GM18498 (cell line): ENCODE measurements around the gene TMEM182.

Experiments
- ATAC-seq: cut with Tn5 transposase; IDR thresholded peaks from one replicate; pipeline ENCODE4 v1.9.1; 2021; ENCODE audit warnings: mild to moderate bottlenecking, moderate library complexity; ENCODE audit not compliant: unreplicated experiment

Gene TMEM182

GRCh38 chr2:102761763-102762162, at the start of gene TMEM182:
Gene TMEM182 (plus strand): TSS chr2:102762031. CDS start chr2:102762218, 187 bp downstream.
- no peak for ATAC-seq

GRCh38 chr2:102717308-102718018, 44.4 kb upstream of the TMEM182 start:
- ATAC-seq = no peak

- ATAC-seq = no peak
These were observed 43.2 kb upstream of the TMEM182 start for GRCh38 chr2:102718387-102719316.

- no peak for ATAC-seq
These were observed 37.8 kb upstream of the TMEM182 start for GRCh38 chr2:102724016-102724490.

GRCh38 chr2:102724553-102724952, 37.3 kb upstream of the TMEM182 start:
- no peak for ATAC-seq

- ATAC-seq = no peak
These were observed 35.4 kb upstream of the TMEM182 start for GRCh38 chr2:102726128-102727087.

GRCh38 chr2:102735416-102736109, 26.3 kb upstream of the TMEM182 start:
- no peak for ATAC-seq

- ATAC-seq = peak; percentile 13
These were observed 25.8 kb upstream of the TMEM182 start for GRCh38 chr2:102736110-102736409.

GRCh38 chr2:102736410-102737409, 25.1 kb upstream of the TMEM182 start:
- peak; percentile 96 for ATAC-seq

- peak; percentile 42 for ATAC-seq
These were observed 24.4 kb upstream of the TMEM182 start for GRCh38 chr2:102737431-102737830.

GRCh38 chr2:102743259-102743658, 18.6 kb upstream of the TMEM182 start:
- no peak for ATAC-seq

GRCh38 chr2:102748107-102748506, 13.7 kb upstream of the TMEM182 start:
- ATAC-seq = no peak

GRCh38 chr2:102749938-102750337, 11.9 kb upstream of the TMEM182 start:
- ATAC-seq = peak; percentile 81

- ATAC-seq = no peak
These were observed 8.2 kb upstream of the TMEM182 start for GRCh38 chr2:102753563-102754159.

GRCh38 chr2:102754456-102755145, 7.2 kb upstream of the TMEM182 start:
- ATAC-seq = no peak

GRCh38 chr2:102755284-102755683, 6.5 kb upstream of the TMEM182 start:
- ATAC-seq = no peak

- ATAC-seq = no peak
These were observed 3.4 kb upstream of the TMEM182 start for GRCh38 chr2:102758439-102758838.

GRCh38 chr2:102764083-102764482, 2.3 kb downstream of the TMEM182 start:
- no peak for ATAC-seq
